ENCODE data around the gene NCKAP5. TPM values are rescaled to one million over a fixed set of nuclear protein-coding genes. Genes with fewer than 3 reads are reported as not detected.

The NCKAP5 gene
- total and polyA plus RNA-seq, 2 of the 13 experiments (the other 11 are each of a cell fraction or from before 2014, with no cell fraction given): 0.01 TPM; not detected in 1

DNA sequence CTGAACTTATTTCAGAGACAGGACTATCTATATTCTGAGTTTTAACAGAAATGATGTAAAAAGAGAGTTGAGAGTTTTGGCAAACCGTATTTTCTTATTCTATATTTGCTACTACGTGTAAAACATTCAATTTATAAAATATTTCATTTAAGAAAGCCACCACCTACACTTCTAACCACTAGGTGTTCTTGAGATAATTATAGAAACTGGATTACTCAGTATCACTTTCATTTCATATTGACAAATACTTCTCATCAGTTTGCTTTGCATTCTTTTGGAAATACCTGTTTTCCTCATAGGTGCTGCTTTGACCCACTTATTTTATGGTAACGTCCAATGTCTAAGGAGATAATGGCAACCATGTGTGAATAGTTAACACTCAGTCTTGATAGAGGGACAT lies 794.9 kb downstream of the NCKAP5 start:
- no peak overlapping the region for H3K4me2 ChIP-seq (ENCODE audit: low read depth, low read length)
- in situ Hi-C loops (cut with HindIII; ENCODE audit: extremely low pct_ligation_motif_present, low pct_unique_long_range_greater_than_20kb): no loop called here

More for the DNA sequence above, 794.9 kb downstream of the NCKAP5 start:
- ATAC-seq (no peak), FAIRE-seq (no peak), DNase-seq (ENCODE audit: low spot score) (no peak)
- Histone ChIP-seq H3K9me3 (ENCODE audit: low read length) (peaks cover 43% of the 10 kb centered on the region), H2AFZ (ENCODE audit: low read length) (no peak overlapping the region), H3K4me3 (replicated peaks in 1 of 3; ENCODE audit: insufficient read depth in 1 of 3, low read depth in 2 of 3, low read length in 3 of 3) (no peak overlapping the region), H3K9ac (ENCODE audit: insufficient read depth, low read depth, low read length) (no peak overlapping the region), H3K4me1 (ENCODE audit: insufficient read depth, low read length) (no peaks in the 10 kb centered on the region), H3K36me3 (replicated peaks in 1 of 2; ENCODE audit: control insufficient read depth in 1 of 2, insufficient read depth in 2 of 2, low read length in 2 of 2) (no peaks in the 10 kb centered on the region), H3K27me3 (ENCODE audit: control insufficient read depth in 1 of 2, insufficient read depth in 2 of 2, low read length in 2 of 2) (no peaks in the 10 kb centered on the region), H3K79me2 (ENCODE audit: insufficient read depth, low read length) (no peaks in the 10 kb centered on the region), H3K27ac (ENCODE audit: extremely low read length, insufficient read depth, low read length) (no peak overlapping the region), H4K20me1 (ENCODE audit: insufficient read depth, low read length) (no peaks in the 10 kb centered on the region)
- BruUV-seq (replicated peaks): no TSS peak
- CTCF ChIA-PET (ENCODE audit: low intra/inter-chr PET ratio, low total read pairs): no interaction called here
- 5% methylated on average over 3 of the region's 3 CpGs for WGBS (ENCODE audit: low lambda C conversion rate)
- TF ChIP-seq MYNN (CRISPR knock-in tag; IDR thresholded peaks at IDR 0.05; ENCODE audit: low read depth): no peak
- TF ChIP-seq ASH2L (IDR thresholded peaks at IDR 0.05; ENCODE audit: insufficient read length, low read depth, low read length): no peak
- no peak for TF ChIP-seq MLLT10 (CRISPR knock-in tag; IDR thresholded peaks at IDR 0.05)
- TF ChIP-seq ZNF615 (CRISPR knock-in tag; IDR thresholded peaks at IDR 0.05; ENCODE audit: borderline replicate concordance): no peak
- TF ChIP-seq ZNF17 (CRISPR knock-in tag; IDR thresholded peaks at IDR 0.05): no peak
- TF ChIP-seq ZFAT (CRISPR knock-in tag; conservative IDR thresholded peaks at IDR 0.05): no peak
- no peak for TF ChIP-seq MYPOP (CRISPR knock-in tag; IDR thresholded peaks at IDR 0.05)
- no peak for TF ChIP-seq BORCS8-MEF2B (CRISPR knock-in tag; IDR thresholded peaks at IDR 0.05)
- TF ChIP-seq, protein P1, sequence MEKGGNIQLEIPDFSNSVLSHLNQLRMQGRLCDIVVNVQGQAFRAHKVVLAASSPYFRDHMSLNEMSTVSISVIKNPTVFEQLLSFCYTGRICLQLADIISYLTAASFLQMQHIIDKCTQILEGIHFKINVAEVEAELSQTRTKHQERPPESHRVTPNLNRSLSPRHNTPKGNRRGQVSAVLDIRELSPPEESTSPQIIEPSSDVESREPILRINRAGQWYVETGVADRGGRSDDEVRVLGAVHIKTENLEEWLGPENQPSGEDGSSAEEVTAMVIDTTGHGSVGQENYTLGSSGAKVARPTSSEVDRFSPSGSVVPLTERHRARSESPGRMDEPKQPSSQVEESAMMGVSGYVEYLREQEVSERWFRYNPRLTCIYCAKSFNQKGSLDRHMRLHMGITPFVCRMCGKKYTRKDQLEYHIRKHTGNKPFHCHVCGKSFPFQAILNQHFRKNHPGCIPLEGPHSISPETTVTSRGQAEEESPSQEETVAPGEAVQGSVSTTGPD (CRISPR knock-in tag; IDR thresholded peaks at IDR 0.05): no peak
- TF ChIP-seq MTERF4 (CRISPR knock-in tag; IDR thresholded peaks at IDR 0.05): no peak
- TF ChIP-seq POLR2A (IDR thresholded peaks at IDR 0.05; ENCODE audit: insufficient read depth in 1 of 2, low read depth in 2 of 2, low read length in 2 of 2): no peak
- TF ChIP-seq GPN1 (CRISPR knock-in tag; IDR thresholded peaks at IDR 0.05; ENCODE audit: borderline replicate concordance): no peak
- no peak for TF ChIP-seq NCOA2 (CRISPR knock-in tag; IDR thresholded peaks at IDR 0.05)
- no peak for TF ChIP-seq TMF1 (CRISPR knock-in tag; IDR thresholded peaks at IDR 0.05; ENCODE audit: low read depth)
- TF ChIP-seq ZNF776 (CRISPR knock-in tag; IDR thresholded peaks at IDR 0.05): no peak
- intact Hi-C loops (cut with micrococcal nuclease; ENCODE audit: unreplicated experiment): no loop called here
- POLR2A ChIA-PET: no interaction called here

Data from HepG2 (cell line).